Stomach smooth muscle (tissue), 2 donors: ENCODE measurements around the gene MED8.
"Not testable (repeated sequence)": the region's sequence is repeated elsewhere in the genome, so short reads cannot be mapped to it uniquely, and the experiment has no call there.

ENCODE experiments used
- H3K27ac ChIP-seq: one replicate; pipeline ENCODE4 v1.7.0; 2013; ENCODE audit warnings: mild to moderate bottlenecking, low read length, inconsistent platforms
- H3K27me3 ChIP-seq, 2 donors: one replicate each; pipeline ENCODE4 v1.7.0; 2013; ENCODE audit warnings: low read length in 2 of 2; ENCODE audit not compliant: insufficient read depth in 2 of 2, control insufficient read depth in 1 of 2
- H3K36me3 ChIP-seq, 2 donors: one replicate each; pipeline ENCODE4 v1.7.0; 2013; ENCODE audit warnings: low read length in 2 of 2; ENCODE audit not compliant: control insufficient read depth in 2 of 2, insufficient read depth in 2 of 2
- H3K4me1 ChIP-seq: one replicate; pipeline ENCODE4 v1.7.0; 2013; ENCODE audit warnings: low read length; ENCODE audit not compliant: control insufficient read depth, insufficient read depth
- H3K4me3 ChIP-seq, 2 donors: one replicate each; pipeline ENCODE4 v1.7.0; 2013; ENCODE audit warnings: low read length in 2 of 2
- H3K9ac ChIP-seq, 2 donors: one replicate each; pipeline ENCODE4 v1.7.0; 2013; ENCODE audit warnings: low read length in 2 of 2, mild to moderate bottlenecking in 1 of 2
- H3K9me3 ChIP-seq, 2 donors: one replicate each; pipeline ENCODE4 v1.7.0; 2013; ENCODE audit warnings: low read length in 2 of 2; ENCODE audit not compliant: control insufficient read depth in 2 of 2
- donor health status: healthy.
- donor health status: Pancreatic carcinoma.

Gene MED8

DNA sequence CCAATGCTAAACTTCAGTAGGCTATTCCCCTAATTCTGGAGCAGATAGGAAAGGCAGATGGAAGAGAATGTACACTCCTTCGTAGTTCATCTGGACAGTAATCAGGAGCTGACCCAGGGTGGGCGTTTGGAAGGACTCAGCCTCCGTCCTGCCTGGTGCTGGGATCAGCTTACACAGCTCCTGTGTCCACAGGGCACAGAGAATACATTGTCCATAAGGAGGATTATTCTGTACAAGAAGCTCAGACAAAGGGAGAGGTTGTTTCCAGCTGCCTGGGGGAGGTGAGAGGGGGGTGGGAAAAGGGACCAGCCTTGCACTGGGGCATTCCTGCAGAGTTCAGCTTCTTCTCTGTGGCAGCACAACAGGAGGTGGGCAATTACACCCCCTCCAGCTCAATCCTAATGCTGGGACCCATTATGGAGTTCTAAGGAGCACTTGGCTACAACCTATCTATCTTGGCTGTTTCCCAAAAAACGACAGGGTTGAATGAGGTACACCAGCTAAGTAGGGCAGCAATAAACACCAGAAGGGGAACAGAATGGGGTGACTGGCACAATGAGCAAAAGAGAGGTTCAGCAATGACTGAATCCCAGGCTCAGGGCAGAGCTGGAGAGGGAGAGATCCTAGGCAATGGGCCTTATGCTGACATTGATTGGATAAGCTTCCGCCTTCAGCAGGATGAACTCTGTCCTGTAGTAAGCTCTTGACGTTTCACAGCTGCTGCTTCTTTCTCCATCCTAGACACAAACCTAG, 7.4 kb downstream of the MED8 start:
- Histone ChIP-seq H3K9ac (peak overlapping the region; percentile 16 to 22), H3K9me3 (no peaks in the 10 kb centered on the region), H3K27ac (peak overlapping the region; percentile 46)

DNA sequence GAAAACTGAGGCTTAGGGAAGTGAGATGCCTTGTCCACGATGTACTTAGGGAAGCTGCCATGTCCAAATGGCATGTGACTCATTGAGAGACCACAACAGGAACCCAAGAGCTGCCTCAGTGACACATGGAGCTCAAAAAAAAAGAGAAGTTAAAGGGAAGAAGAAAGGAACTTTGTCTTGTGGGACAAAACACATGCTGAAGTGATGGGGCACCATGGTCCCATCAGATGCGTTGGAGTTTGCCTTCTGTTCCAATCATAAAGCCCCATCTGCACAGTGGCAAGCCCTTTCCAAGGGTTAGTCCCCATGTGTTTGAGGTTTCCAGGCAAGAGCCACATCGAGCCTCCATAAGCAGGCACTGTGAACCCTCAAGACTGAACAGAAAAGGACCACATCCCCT, 8.0 kb downstream of the MED8 start:
- no peak overlapping the region for H3K4me3 ChIP-seq
- H3K9me3 ChIP-seq, result no peaks in the 10 kb centered on the region
- peak overlapping the region; percentile 46 for H3K27ac ChIP-seq
- H3K36me3 ChIP-seq, result peaks cover 44 to 45% of the 10 kb centered on the region in 2 donors
- peaks cover 9% of the 10 kb centered on the region for H3K4me1 ChIP-seq
- H3K27me3 ChIP-seq, result no peaks in the 10 kb centered on the region
- H3K9ac ChIP-seq, result peak overlapping the region in 1 of 2 donors; percentile 16

More for the DNA sequence above, 7.4 kb downstream of the MED8 start:
- H3K4me1 ChIP-seq, result peaks cover 9% of the 10 kb centered on the region
- H3K36me3 ChIP-seq, result peaks cover 50% of the 10 kb centered on the region in 2 donors
- no peaks in the 10 kb centered on the region for H3K27me3 ChIP-seq
- H3K4me3 ChIP-seq, result peak overlapping the region in 1 of 2 donors; percentile 3

DNA sequence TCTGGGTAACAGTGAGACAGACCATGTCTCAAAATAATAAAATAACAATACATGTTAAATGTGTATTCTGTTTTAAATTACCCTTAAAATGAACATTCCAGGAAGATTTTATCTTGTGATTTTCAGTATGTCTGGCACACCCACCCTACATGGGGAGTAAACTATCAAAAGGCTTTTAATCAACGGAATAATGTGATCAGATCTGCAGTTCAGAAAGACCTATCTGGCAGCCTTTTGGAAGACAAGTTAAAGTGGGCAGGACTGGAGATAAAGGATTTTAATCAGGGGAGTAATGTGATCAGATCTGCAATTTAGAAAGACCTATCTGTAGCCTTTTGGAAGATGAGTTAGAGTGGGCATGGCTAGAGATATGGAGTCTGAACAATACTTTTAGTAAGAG, 10.1 kb downstream of the MED8 start:
- no peaks in the 10 kb centered on the region for H3K27me3 ChIP-seq
- no peak overlapping the region for H3K9ac ChIP-seq
- peaks cover 22 to 23% of the 10 kb centered on the region in 2 donors for H3K36me3 ChIP-seq
- H3K4me1 ChIP-seq, result peaks cover 9% of the 10 kb centered on the region
- H3K4me3 ChIP-seq, result no peak overlapping the region
- no peaks in the 10 kb centered on the region for H3K9me3 ChIP-seq
- H3K27ac ChIP-seq, result no peak overlapping the region

DNA sequence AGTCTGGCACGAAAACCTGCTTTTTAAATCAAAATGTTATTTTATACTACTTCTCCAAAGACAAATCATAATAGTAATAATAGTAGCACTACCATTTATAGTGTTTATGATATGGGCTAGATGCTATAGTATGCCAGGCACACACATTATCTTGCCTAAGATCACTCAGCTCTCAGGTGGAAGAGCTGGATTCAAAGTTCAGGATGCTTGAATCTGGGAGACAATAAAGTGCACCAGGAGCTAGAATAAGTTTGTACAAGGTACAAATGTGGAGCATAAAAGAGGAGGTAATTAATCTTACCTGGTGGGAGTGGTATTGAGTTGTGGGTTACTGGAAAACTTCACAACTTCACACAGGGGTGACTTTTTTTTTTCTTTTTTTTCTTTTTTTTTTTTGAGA, 11.8 kb downstream of the MED8 start:
- Histone ChIP-seq H3K27ac (no peak overlapping the region), H3K4me3 (no peak overlapping the region), H3K27me3 (no peaks in the 10 kb centered on the region), H3K4me1 (peaks cover 9% of the 10 kb centered on the region), H3K36me3 (peaks cover 7 to 13% of the 10 kb centered on the region in 2 donors), H3K9me3 (no peaks in the 10 kb centered on the region), H3K9ac (no peak overlapping the region)

DNA sequence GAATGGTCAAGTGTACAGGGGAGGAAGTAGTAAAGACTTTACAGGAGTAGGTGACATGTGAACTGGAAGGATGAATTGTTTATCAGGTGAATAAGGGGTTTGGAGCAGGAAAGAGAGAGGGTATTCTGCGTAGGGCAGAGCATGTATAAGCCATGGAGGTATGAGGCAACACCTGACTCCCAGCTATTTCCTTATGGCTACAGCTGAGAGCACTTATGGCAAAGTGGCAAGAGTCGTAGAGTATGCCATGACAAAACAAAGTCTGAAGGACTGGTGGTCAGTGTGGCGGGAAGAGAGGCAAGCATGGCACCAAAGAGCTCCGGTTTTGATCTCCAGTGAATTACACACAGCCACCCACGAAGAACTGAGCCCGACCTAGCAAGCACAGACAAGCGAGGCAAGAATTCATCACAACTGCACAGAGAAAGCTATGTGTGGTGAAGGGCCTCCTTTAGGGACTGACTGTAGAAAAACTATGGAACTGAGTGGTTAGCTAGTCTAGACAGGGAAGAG, 12.8 kb downstream of the MED8 start:
- Histone ChIP-seq H3K9ac (peak overlapping the region in 1 of 2 donors; percentile 1), H3K4me1 (peaks cover 3% of the 10 kb centered on the region), H3K9me3 (no peaks in the 10 kb centered on the region), H3K27me3 (no peaks in the 10 kb centered on the region), H3K27ac (no peak overlapping the region), H3K4me3 (no peak overlapping the region), H3K36me3 (peaks cover 6 to 10% of the 10 kb centered on the region in 2 donors)

DNA sequence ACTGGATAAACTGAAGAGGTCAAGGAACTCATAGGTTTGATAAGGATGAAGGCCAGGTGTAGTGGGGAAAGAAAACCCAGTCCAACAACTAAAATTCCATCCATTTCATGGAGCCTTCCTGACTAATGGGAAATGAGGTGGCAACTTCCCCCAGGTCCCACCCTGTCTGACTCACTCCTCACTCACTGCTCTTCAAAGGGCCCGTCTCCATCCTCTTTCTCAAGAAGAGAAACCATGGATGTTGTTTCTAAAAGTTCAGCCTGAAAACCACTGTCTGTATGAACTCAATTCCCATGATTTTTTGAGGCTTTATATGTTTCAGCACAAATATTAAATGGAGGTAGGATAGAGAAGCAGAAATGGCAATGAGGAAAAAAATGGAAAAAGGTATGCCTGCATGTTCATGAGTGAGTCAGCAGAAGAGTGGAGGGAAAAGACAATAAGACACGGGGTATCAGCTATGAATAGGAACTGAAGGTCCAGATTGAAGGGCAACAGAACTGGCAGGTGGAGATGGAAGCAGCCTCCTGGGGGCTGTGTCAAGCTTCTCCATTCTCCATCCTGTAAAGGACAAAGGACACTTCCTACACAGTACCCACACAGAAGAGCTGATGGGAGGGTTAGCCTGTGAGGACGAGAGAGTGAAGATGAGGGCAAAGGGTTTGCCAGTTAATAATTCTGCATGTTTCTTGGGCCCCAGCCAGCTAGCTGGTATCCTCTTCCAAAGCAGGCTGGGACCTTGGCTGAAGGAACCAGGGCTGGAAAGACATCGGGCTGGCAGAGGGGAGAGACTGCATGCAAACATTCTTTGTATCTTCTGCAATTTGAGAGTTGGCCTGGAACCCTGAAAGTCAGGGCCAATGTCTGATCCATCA, 16.3 kb downstream of the MED8 start:
- no peak overlapping the region for H3K9ac ChIP-seq
- H3K4me3 ChIP-seq, result no peak overlapping the region
- H3K9me3 ChIP-seq, result no peaks in the 10 kb centered on the region
- H3K4me1 ChIP-seq, result peaks cover 8% of the 10 kb centered on the region
- no peaks in the 10 kb centered on the region for H3K27me3 ChIP-seq
- no peak overlapping the region for H3K27ac ChIP-seq
- H3K36me3 ChIP-seq, result peaks cover 6 to 8% of the 10 kb centered on the region in 2 donors

DNA sequence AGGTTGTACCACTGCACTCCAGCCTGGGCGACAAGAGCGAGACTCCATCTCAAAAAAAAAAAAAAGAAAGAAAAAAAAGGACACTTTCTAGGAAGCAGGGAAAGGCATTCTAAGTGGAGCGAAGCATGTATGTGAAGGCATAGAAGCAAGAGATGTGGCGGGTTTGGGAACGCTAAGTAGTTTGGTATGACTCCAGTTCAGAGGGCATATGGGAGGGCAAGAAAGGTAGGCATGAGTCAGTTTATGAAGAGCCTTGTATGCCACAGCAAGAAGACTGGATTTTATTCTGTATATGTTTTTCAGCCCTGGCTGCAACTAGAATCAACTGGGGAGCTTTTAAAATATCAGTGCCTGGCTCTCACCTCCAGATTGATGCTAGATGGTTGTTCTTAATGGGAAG, 17.4 kb downstream of the MED8 start:
- Histone ChIP-seq H3K9me3 (no peaks in the 10 kb centered on the region), H3K4me1 (peaks cover 13% of the 10 kb centered on the region), H3K36me3 (peaks cover 6 to 8% of the 10 kb centered on the region in 2 donors), H3K27ac (no peak overlapping the region), H3K27me3 (no peaks in the 10 kb centered on the region), H3K4me3 (no peak overlapping the region), H3K9ac (no peak overlapping the region)

DNA sequence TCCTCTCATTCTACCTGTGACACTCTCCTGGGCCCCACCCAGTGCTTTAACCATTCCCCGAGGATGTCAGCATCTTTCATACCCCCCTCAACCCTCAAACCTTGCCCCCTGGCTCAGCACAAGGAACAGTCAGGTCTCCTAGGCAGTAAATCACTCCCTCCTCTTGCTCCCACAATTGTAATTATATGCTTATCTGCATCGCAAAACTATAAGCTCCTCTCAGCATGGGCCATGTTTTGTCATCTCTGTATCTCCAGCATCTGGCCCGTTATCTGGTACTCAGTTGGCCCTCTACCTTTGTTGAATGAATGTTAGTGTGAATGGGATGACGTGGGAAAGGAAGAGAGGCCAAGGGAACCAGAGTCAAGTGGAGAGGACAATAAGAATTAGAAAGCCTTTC, 19.0 kb downstream of the MED8 start:
- Histone ChIP-seq H3K27me3 (no peaks in the 10 kb centered on the region), H3K4me1 (peaks cover 23% of the 10 kb centered on the region), H3K4me3 (no peak overlapping the region), H3K27ac (no peak overlapping the region), H3K36me3 (peaks cover 6 to 8% of the 10 kb centered on the region in 2 donors), H3K9ac (no peak overlapping the region), H3K9me3 (no peaks in the 10 kb centered on the region)

DNA sequence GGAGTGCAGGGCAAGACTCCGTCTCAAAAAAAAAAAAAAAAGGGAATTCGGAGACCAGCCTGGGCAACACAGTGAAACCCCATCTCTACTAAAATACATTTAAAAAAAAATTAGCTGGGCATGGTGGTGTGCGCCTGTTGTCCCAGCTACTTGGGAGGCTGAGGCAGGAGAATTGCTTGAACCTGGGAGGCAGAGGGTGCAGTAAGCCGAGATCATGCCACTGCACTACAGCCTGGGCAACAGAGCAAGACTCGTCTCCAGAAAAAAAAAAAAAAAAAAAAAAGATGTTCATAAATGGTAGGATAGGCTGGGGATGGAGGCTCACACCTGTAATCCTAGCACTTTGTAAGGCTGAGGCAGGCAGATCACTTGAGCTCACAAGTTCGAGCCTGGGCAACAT, 19.8 kb downstream of the MED8 start:
- H3K9me3 ChIP-seq, H3K9ac ChIP-seq, H3K27ac ChIP-seq, H3K27me3 ChIP-seq, H3K4me3 ChIP-seq: not testable (repeated sequence)
- Histone ChIP-seq H3K36me3 (peaks cover 13% of the 10 kb centered on the region in 2 donors), H3K4me1 (peaks cover 23% of the 10 kb centered on the region)

DNA sequence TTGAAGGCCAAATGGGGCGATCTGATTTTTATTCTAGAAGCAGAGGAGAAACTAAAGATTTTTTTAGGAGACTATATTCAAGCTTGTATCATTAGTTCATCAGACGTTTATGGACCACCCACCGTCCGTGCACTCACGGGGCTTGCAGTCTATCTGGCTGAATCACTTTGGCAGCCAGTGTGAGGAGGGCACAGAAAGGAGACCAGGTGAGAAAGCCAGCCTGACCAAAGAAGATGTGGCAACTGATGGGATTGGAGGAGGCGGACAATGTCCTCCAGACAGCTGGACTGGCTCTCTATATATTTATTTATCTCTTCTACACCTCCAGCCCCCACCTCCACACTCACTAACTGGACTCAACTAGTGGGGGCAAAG, 21.0 kb downstream of the MED8 start:
- peak overlapping the region; percentile 75 to 86 for H3K9ac ChIP-seq
- no peaks in the 10 kb centered on the region for H3K9me3 ChIP-seq
- no peaks in the 10 kb centered on the region for H3K27me3 ChIP-seq
- H3K4me3 ChIP-seq, result peak overlapping the region; percentile 70 to 83
- peak overlapping the region; percentile 79 for H3K27ac ChIP-seq
- H3K36me3 ChIP-seq, result peaks cover 24 to 25% of the 10 kb centered on the region in 2 donors
- peaks cover 23% of the 10 kb centered on the region for H3K4me1 ChIP-seq
